CD14-positive monocyte (primary cell): ENCODE results near the gene SLC45A3. TPM values are rescaled to one million over a fixed set of nuclear protein-coding genes. Genes with fewer than 3 reads are reported as not detected.

Source experiments
- DNase-seq, 3 donors: peaks; one replicate each; pipeline ENCODE4 v3.0.0-alpha.2; 2011 to 2022
- H2AFZ ChIP-seq: 2 replicates; pipeline ENCODE4 v1.6.0; 2012; ENCODE audit warnings: mild to moderate bottlenecking, low read depth, low read length, inconsistent platforms; ENCODE audit not compliant: insufficient read depth, poor library complexity, severe bottlenecking
- H3K27ac ChIP-seq, 2 donors: 1 replicate in 1 of 2; 2 replicates in 1 of 2; pipeline ENCODE4 v1.5.1; 2012 to 2013; ENCODE audit warnings: low read length in 2 of 2, control low read depth in 1 of 2, inconsistent platforms in 1 of 2, low read depth in 1 of 2, mild to moderate bottlenecking in 1 of 2
- H3K27me3 ChIP-seq, 2 donors: one replicate each; pipeline versions ENCODE4 v1.6.0 to v1.6.1; 2011 to 2013; ENCODE audit warnings: low read length in 2 of 2; ENCODE audit not compliant: control insufficient read depth in 2 of 2, insufficient read depth in 2 of 2
- H3K36me3 ChIP-seq, 2 donors: replicated peaks in 1 of 2; 1 replicate in 1 of 2; 2 replicates in 1 of 2; pipeline versions ENCODE4 v1.5.1 to v1.6.1; 2012 to 2013; ENCODE audit warnings: low read length in 2 of 2, control low read depth in 1 of 2, inconsistent platforms in 1 of 2, mild to moderate bottlenecking in 1 of 2; ENCODE audit not compliant: insufficient read depth in 2 of 2, control insufficient read depth in 1 of 2
- H3K4me1 ChIP-seq, 2 donors: 1 replicate in 1 of 2; 2 replicates in 1 of 2; pipeline versions ENCODE4 v1.5.1 to v1.6.1; 2012 to 2013; ENCODE audit warnings: low read length in 2 of 2, control low read depth in 1 of 2, inconsistent platforms in 1 of 2, mild to moderate bottlenecking in 1 of 2, moderate library complexity in 1 of 2; ENCODE audit not compliant: insufficient read depth in 2 of 2, control insufficient read depth in 1 of 2
- H3K4me2 ChIP-seq: replicated peaks from 2 replicates; pipeline ENCODE3; 2012; ENCODE audit warnings: low read length, moderate library complexity, mild to moderate bottlenecking; ENCODE audit not compliant: poor library complexity, severe bottlenecking; ENCODE audit errors: extremely low read depth
- H3K4me3 ChIP-seq, 3 experiments: fragments of 200-600 bp in 1 of 3; sonication (generic) in 1 of 3; replicated peaks in 1 of 3; 1 replicate in 2 of 3; 2 replicates in 1 of 3; pipeline ENCODE4 v1.5.1; 2011 to 2013; ENCODE audit warnings: low read length in 3 of 3, mild to moderate bottlenecking in 3 of 3, control low read depth in 2 of 3, low read depth in 2 of 3, inconsistent platforms in 1 of 3, moderate library complexity in 1 of 3
- H3K79me2 ChIP-seq: 2 replicates; pipeline ENCODE4 v1.6.0; 2012; ENCODE audit warnings: mild to moderate bottlenecking, control low read depth, inconsistent platforms, low read length, moderate library complexity; ENCODE audit not compliant: insufficient read depth
- H3K9ac ChIP-seq: 2 replicates; pipeline ENCODE4 v1.6.0; 2017; ENCODE audit warnings: low read length, mild to moderate bottlenecking; ENCODE audit not compliant: insufficient read depth, poor library complexity, severe bottlenecking
- H3K9me3 ChIP-seq, 2 donors: replicated peaks in 1 of 2; 1 replicate in 1 of 2; 2 replicates in 1 of 2; pipeline versions ENCODE4 v1.5.1 to v1.6.1; 2012 to 2013; ENCODE audit warnings: low read length in 2 of 2, control low read depth in 1 of 2; ENCODE audit not compliant: control insufficient read depth in 1 of 2, insufficient read depth in 1 of 2
- H4K20me1 ChIP-seq: 2 replicates; pipeline ENCODE4 v1.6.0; 2012; ENCODE audit warnings: mild to moderate bottlenecking, low read length, control low read depth, moderate library complexity; ENCODE audit not compliant: insufficient read depth
- H3K27ac Mint-ChIP-seq, 7 donors: one replicate each; pipeline ENCODE4 v1.8.0; 2020; ENCODE audit warnings: mild to moderate bottlenecking in 7 of 7, mixed read lengths in 7 of 7, moderate library complexity in 6 of 7, inconsistent platforms in 2 of 7
- H3K27me3 Mint-ChIP-seq, 3 donors: one replicate each; pipeline ENCODE4 v1.8.0; 2021 to 2022; ENCODE audit warnings: low read depth in 3 of 3, mild to moderate bottlenecking in 3 of 3, mixed read lengths in 3 of 3, moderate library complexity in 3 of 3, inconsistent platforms in 1 of 3
- H3K36me3 Mint-ChIP-seq, 2 donors: one replicate each; pipeline ENCODE4 v1.8.0; 2020; ENCODE audit warnings: mixed read lengths in 2 of 2, inconsistent platforms in 1 of 2, mild to moderate bottlenecking in 1 of 2
- H3K4me1 Mint-ChIP-seq: one replicate; pipeline ENCODE4 v1.8.0; 2020; ENCODE audit warnings: mild to moderate bottlenecking, mixed read lengths
- H3K4me3 Mint-ChIP-seq, 2 donors: one replicate each; pipeline ENCODE4 v1.8.0; 2020; ENCODE audit warnings: mild to moderate bottlenecking in 2 of 2, mixed read lengths in 2 of 2, moderate library complexity in 1 of 2
- H3K9me3 Mint-ChIP-seq, 7 donors: one replicate each; pipeline ENCODE4 v1.8.0; 2020 to 2022; ENCODE audit warnings: mixed read lengths in 7 of 7, mild to moderate bottlenecking in 6 of 7, moderate library complexity in 6 of 7, inconsistent platforms in 2 of 7
- CTCF ChIP-seq: fragments of 200-600 bp; IDR thresholded peaks from one replicate; pipeline ENCODE4 v1.8.0; 2022; ENCODE audit warnings: antibody characterized with exemption, mild to moderate bottlenecking
- WGBS: methylation state at CpG from one replicate; pipeline ENCODE4 v1.1.5; 2013; ENCODE audit warnings: missing lambda C conversion rate; ENCODE audit not compliant: insufficient coverage; 5-methylcytosine and 5-hydroxymethylcytosine counted together
- intact Hi-C, 2 donors: fragments of 100-400 bp; cut with micrococcal nuclease; formaldehyde crosslinking; loops; one replicate each; pipeline versions ENCODE4 v1.15.0 to v1.15.1; 2023
- polyA plus RNA-seq, 3 donors: library from polyadenylated mRNA; depleted of rRNA in 1 of 3; unstranded in 2 of 3; stranded (reverse) in 1 of 3; fragments of 300-500 nt in 2 of 3; fragments of >200 nt in 1 of 3; fragmentation: Illumina TruSeq in 2 of 3; gene quantifications; 1 replicate in 2 of 3; 2 replicates in 1 of 3; pipeline ENCODE4 v1.2.3, GENCODE V29; 2012 to 2021

The SLC45A3 gene
- polyA plus RNA-seq, 3 donors, result 0.11 to 0.61 TPM; not detected in 1

- Mint-ChIP-seq H3K36me3 (no peaks in the 10 kb centered on the region), H3K27me3 (peaks cover 0 to 10% (median 8%) of the 10 kb centered on the region in 3 donors), H3K9me3 (no peaks in the 10 kb centered on the region), H3K4me3 (no peak overlapping the region), H3K27ac (peak overlapping the region in 6 of 7 donors; percentile 10 to 64 (median 47)), H3K4me1 (peaks cover 54% of the 10 kb centered on the region)
- intact Hi-C loops, result no loop called here
- Histone ChIP-seq H3K36me3 (no peaks in the 10 kb centered on the region), H2AFZ (no peak overlapping the region), H3K9ac (no peak overlapping the region), H3K27ac (no peak overlapping the region), H3K4me1 (peaks cover 52 to 58% of the 10 kb centered on the region in 2 donors), H3K79me2 (no peaks in the 10 kb centered on the region), H3K9me3 (no peaks in the 10 kb centered on the region), H3K4me3 (peak overlapping the region in 1 of 3 experiments; percentile 19), H3K4me2 (no peak overlapping the region), H3K27me3 (no peaks in the 10 kb centered on the region), H4K20me1 (no peaks in the 10 kb centered on the region)
- TF ChIP-seq CTCF, result no peak
- peak in 1 of 3 donors; percentile 26 for DNase-seq
- 90% methylated on average over 9 of the region's 11 CpGs for WGBS
Measured at GRCh38 chr1:205667909-205668643, 12.2 kb downstream of the SLC45A3 start.

GRCh38 chr1:205666372-205667166, 13.7 kb downstream of the SLC45A3 start:
- no peak overlapping the region for H3K4me3 ChIP-seq
- no peaks in the 10 kb centered on the region for H3K36me3 ChIP-seq
- no peak overlapping the region for H3K4me3 Mint-ChIP-seq
- H3K9ac ChIP-seq, result no peak overlapping the region
- H3K27me3 Mint-ChIP-seq, result peaks cover 2 to 12% (median 5%) of the 10 kb centered on the region in 3 donors
- WGBS, result no CpG with 5 or more reads among the region's 6 CpGs
- H3K27ac ChIP-seq, result no peak overlapping the region
- no peak overlapping the region for H3K27ac Mint-ChIP-seq
- no peaks in the 10 kb centered on the region for H3K79me2 ChIP-seq
- H3K9me3 Mint-ChIP-seq, result no peaks in the 10 kb centered on the region
- TF ChIP-seq CTCF, result no peak
- peaks cover 50% of the 10 kb centered on the region for H3K4me1 Mint-ChIP-seq
- H2AFZ ChIP-seq, result no peak overlapping the region
- no peak overlapping the region for H3K4me2 ChIP-seq
- H3K36me3 Mint-ChIP-seq, result no peaks in the 10 kb centered on the region
- no peaks in the 10 kb centered on the region for H4K20me1 ChIP-seq
- no peaks in the 10 kb centered on the region for H3K27me3 ChIP-seq
- DNase-seq, result no peak
- peaks cover 53 to 58% of the 10 kb centered on the region in 2 donors for H3K4me1 ChIP-seq
- H3K9me3 ChIP-seq, result no peaks in the 10 kb centered on the region
- intact Hi-C loops, result no loop called here
